ENCODE results near the gene SGPP2. TPM values are rescaled to one million over a fixed set of nuclear protein-coding genes. Genes with fewer than 3 reads are reported as not detected.

Gene SGPP2
- polyA plus RNA-seq, 1 donor (not counting 4 experiments of a cell fraction or from before 2014, with no cell fraction given): 2.6 TPM

GRCh38 chr2:222485367-222486211 lies 61.2 kb downstream of the SGPP2 start:
- H3K36me3 ChIP-seq (ENCODE audit: control insufficient read depth in 2 of 2, extremely low read depth in 1 of 2, insufficient read depth in 2 of 2, low read length in 2 of 2): no peaks in the 10 kb centered on the region
- FAIRE-seq (no peak), DNase-seq (ENCODE audit: low read depth, low spot score) (no peak)
- dilution Hi-C loops (cut with MboI; ENCODE audit: extremely low pct_ligation_motif_present, low sequenced_read_pairs): no loop called here
- no peak overlapping the region for H3K27ac ChIP-seq (ENCODE audit: control insufficient read depth, insufficient read depth, low read length)
- no peaks in the 10 kb centered on the region for H4K20me1 ChIP-seq (ENCODE audit: control insufficient read depth, extremely low read depth, insufficient read depth, low read length)
- no peaks in the 10 kb centered on the region for H3K9me3 ChIP-seq (ENCODE audit: control insufficient read depth, low read depth, low read length)
- no peaks in the 10 kb centered on the region for H3K4me1 ChIP-seq (ENCODE audit: control insufficient read depth, extremely low read depth, insufficient read depth, low read length)
- H2AFZ ChIP-seq (ENCODE audit: control insufficient read depth, low read length): no peak overlapping the region
- H3K4me2 ChIP-seq (ENCODE audit: control insufficient read depth, extremely low read depth, insufficient read depth, low read depth, low read length): no peak overlapping the region
- TF ChIP-seq, protein P1, sequence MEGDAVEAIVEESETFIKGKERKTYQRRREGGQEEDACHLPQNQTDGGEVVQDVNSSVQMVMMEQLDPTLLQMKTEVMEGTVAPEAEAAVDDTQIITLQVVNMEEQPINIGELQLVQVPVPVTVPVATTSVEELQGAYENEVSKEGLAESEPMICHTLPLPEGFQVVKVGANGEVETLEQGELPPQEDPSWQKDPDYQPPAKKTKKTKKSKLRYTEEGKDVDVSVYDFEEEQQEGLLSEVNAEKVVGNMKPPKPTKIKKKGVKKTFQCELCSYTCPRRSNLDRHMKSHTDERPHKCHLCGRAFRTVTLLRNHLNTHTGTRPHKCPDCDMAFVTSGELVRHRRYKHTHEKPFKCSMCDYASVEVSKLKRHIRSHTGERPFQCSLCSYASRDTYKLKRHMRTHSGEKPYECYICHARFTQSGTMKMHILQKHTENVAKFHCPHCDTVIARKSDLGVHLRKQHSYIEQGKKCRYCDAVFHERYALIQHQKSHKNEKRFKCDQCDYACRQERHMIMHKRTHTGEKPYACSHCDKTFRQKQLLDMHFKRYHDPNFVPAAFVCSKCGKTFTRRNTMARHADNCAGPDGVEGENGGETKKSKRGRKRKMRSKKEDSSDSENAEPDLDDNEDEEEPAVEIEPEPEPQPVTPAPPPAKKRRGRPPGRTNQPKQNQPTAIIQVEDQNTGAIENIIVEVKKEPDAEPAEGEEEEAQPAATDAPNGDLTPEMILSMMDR (optimal IDR thresholded peaks at IDR 0.05 in 1 of 3, IDR thresholded peaks at IDR 0.05 in 1 of 3, conservative IDR thresholded peaks at IDR 0.05 in 1 of 3; ENCODE audit: extremely low read depth in 1 of 3, insufficient read depth in 2 of 3, low read length in 3 of 3): no peak
- TF ChIP-seq EZH2 (IDR thresholded peaks at IDR 0.05; ENCODE audit: low read length): no peak
- no peaks in the 10 kb centered on the region for H3K79me2 ChIP-seq (ENCODE audit: control insufficient read depth, insufficient read depth, low read length)
- peaks cover 4% of the 10 kb centered on the region for H3K27me3 ChIP-seq (ENCODE audit: control insufficient read depth, extremely low read depth, insufficient read depth, low read length)
- no peak overlapping the region for H3K9ac ChIP-seq (ENCODE audit: control insufficient read depth, extremely low read depth, insufficient read depth, low read length)
- no peaks in the 10 kb centered on the region for H3K9me1 ChIP-seq (ENCODE audit: control insufficient read depth, extremely low read depth, insufficient read depth, low read length)
- H3K4me3 ChIP-seq (ENCODE audit: control insufficient read depth in 2 of 3, extremely low read depth in 1 of 3, insufficient read depth in 2 of 3, low read depth in 1 of 3, low read length in 3 of 3): no peak overlapping the region

GRCh38 chr2:222490131-222490530 lies 65.8 kb downstream of the SGPP2 start:
- FAIRE-seq (no peak), DNase-seq (ENCODE audit: low read depth, low spot score) (no peak)
- Histone ChIP-seq H4K20me1 (ENCODE audit: control insufficient read depth, extremely low read depth, insufficient read depth, low read length) (no peaks in the 10 kb centered on the region), H3K4me1 (ENCODE audit: control insufficient read depth, extremely low read depth, insufficient read depth, low read length) (no peaks in the 10 kb centered on the region), H3K9me1 (ENCODE audit: control insufficient read depth, extremely low read depth, insufficient read depth, low read length) (no peaks in the 10 kb centered on the region), H3K9ac (ENCODE audit: control insufficient read depth, extremely low read depth, insufficient read depth, low read length) (no peak overlapping the region), H3K27me3 (ENCODE audit: control insufficient read depth, extremely low read depth, insufficient read depth, low read length) (no peaks in the 10 kb centered on the region), H3K79me2 (ENCODE audit: control insufficient read depth, insufficient read depth, low read length) (no peaks in the 10 kb centered on the region), H3K36me3 (ENCODE audit: control insufficient read depth in 2 of 2, extremely low read depth in 1 of 2, insufficient read depth in 2 of 2, low read length in 2 of 2) (no peaks in the 10 kb centered on the region), H3K27ac (ENCODE audit: control insufficient read depth, insufficient read depth, low read length) (no peak overlapping the region), H3K4me3 (ENCODE audit: control insufficient read depth in 2 of 3, extremely low read depth in 1 of 3, insufficient read depth in 2 of 3, low read depth in 1 of 3, low read length in 3 of 3) (no peak overlapping the region), H3K9me3 (ENCODE audit: control insufficient read depth, low read depth, low read length) (no peaks in the 10 kb centered on the region), H2AFZ (ENCODE audit: control insufficient read depth, low read length) (no peak overlapping the region), H3K4me2 (ENCODE audit: control insufficient read depth, extremely low read depth, insufficient read depth, low read depth, low read length) (no peak overlapping the region)
- TF ChIP-seq, protein P1 (optimal IDR thresholded peaks at IDR 0.05 in 1 of 3, IDR thresholded peaks at IDR 0.05 in 1 of 3, conservative IDR thresholded peaks at IDR 0.05 in 1 of 3; ENCODE audit: extremely low read depth in 1 of 3, insufficient read depth in 2 of 3, low read length in 3 of 3): no peak
- TF ChIP-seq EZH2 (IDR thresholded peaks at IDR 0.05; ENCODE audit: low read length): no peak
- dilution Hi-C loops (cut with MboI; ENCODE audit: extremely low pct_ligation_motif_present, low sequenced_read_pairs): no loop called here
